ENCODE results near the gene TRPM5.

The TRPM5 gene

DNA sequence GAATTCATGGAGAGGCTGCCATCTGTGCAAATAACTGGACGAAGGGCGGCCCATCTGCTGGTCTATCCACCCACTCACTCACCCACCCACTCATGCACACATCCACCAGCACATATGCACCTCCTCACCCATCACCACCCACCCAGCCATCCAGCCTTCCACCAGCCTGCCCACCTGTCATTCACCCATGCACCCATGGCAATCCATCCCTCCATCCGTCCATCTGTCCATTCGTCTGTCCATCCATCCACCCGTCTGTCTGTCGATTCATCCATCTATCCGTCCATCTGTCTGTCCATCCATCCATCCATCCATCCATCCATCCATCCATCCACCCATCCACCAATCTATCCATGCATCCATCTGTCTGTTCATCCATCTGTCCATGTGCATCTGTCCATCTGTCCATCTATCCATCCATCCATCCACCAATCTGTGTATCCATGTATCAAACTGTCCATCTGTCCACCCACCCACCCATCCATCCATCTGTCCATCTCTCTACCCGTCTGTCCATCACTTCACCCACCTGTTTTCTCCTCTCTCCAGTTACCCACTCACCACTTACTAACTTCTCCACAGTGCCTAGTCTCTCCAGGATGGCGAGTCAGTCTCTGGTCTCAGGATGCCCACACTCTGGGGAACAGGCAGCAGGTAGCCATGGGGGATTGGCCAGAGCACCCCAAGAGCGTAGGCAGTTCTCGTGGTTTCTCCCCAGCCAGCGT lies 8.9 kb downstream of the TRPM5 start:
- no peak for DNase-seq

DNA sequence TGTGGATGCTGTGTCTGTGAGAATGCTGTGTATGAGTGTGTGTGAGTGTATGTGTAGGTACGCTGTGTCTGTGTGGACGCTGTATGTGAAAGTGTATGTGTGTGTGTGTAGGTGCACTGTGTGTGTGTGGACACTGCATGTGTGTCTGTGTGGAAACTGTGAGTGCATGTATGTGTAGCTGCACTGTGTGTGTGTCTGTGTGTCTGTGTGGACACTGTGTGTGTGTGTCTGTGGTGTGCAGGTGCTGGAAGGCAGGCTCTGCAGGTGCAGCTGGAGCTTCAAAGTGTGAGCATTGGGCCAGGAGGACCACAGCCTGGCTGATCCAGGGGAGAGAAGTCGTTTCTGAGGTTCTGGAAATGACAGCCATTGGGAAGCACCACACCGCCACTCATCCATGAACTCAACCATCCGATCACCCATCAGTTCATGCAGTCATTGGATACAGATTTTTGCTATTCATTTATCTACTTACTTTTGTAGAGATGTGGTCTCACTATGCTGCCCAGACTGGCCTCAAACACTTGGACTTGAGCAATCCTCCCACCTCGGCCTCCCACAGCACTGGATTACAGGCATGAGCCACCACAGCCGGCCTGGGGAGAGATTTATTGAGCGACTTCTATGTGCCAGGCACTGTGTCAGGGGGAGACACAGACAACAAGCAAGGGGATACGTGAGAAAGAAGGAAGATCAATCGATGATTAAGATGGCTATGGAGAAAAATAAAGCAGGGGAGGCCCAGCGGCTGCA lies 9.6 kb downstream of the TRPM5 start:
- no peak for DNase-seq

DNA sequence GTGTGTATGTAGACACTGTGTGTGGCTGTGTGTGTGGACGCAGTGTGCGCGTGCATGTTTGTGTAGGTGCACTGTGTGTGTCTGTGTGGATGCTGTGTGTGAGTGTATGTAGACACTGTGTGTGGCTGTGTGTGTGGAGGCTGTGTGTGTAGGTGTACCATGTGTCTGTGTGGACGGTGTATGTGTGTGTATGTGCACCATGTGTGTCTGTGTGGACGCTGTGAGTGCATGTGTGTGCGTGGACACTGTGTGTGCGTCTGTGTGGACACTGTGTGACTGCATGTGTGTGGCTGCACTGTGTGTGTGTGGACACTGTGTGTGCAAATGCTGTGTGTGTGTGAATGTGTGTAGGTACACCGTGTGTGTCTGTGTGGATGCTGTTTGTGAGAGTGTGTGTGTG lies 10.3 kb downstream of the TRPM5 start:
- no peak for DNase-seq

DNA sequence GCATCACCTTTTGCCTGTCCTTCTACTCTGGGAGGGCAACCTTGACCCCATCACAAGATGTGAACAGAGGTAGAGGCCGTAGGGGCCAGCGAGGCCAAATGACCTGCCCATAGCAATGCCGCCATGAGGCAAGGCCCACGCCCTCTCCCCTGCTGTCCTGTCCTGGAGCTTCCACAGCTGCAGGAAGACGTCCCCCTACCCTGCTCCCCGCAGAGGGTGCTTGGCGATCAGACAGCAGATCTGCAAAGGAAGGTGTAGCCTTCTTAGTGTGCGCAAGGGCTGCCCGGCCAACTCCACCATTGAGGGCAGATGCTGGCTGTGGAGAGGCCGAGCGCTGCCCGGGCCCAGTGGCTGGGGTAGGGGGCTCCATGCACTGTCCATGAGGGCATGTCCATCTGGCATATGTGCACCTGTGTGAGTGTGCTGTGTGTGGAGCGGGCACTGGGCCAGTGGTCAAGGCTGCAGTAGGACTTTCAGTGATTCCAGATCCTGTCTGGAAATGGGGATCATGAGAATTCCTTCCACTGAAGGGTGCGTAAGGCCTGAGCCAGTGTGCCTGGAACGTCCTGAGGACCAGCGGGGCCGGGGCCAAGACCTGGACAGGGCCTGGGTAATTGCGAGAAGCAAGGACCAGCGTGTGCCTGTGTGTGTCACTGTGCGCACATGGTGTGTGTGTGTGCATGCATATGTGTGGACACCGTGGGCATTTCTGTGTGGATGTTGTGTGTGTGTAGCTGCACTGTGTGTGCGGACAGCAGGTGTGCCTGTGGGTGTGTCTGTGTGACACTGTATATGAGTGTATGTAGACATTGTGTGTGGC lies 11.0 kb downstream of the TRPM5 start:
- no peak for DNase-seq

DNA sequence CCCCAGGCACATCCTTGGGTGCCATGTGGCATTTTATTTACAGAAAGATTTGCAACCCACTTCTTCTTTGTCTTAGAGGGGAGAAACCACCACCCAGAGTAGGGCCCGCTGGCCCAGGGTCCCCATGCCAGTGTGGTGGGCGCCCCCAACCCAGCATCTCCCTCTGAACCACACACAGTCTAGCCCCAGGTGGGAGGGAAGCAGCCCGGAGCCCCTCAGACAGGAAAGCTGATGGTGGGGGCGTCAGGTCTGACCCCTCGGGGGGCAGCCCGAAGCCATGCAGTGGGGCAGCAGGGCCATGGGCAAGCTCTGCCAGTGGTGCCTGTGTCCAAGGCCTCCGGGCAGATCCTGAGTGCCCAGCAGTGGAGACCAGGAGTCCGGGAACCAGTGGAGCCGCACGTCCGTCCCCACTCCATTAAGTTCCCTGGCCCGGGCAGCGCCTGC lies 11.7 kb downstream of the TRPM5 start:
- no peak for DNase-seq

DNA sequence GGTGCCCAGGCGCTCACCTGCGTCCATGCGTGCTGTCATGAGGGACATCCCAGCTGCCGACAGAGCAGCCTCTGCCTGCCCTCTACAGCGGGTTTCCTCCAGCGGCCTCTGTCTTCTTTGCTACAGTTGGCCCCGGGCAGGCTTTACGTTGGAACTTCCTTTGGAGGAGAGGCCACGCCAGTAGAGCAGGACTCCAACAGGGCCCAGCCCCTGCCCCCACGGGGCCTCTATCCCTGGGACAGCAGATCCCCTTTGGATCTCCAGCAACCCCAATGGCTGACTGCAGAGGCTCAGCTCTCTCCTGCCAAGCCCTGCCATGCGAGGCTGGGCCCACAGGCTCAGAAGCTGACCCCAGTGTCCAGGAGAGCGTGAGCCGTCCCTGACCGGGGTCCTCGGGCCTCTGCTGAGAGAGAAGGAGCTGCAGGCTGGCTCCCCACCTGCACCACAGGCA lies 12.1 kb downstream of the TRPM5 start:
- no peak for DNase-seq

DNA sequence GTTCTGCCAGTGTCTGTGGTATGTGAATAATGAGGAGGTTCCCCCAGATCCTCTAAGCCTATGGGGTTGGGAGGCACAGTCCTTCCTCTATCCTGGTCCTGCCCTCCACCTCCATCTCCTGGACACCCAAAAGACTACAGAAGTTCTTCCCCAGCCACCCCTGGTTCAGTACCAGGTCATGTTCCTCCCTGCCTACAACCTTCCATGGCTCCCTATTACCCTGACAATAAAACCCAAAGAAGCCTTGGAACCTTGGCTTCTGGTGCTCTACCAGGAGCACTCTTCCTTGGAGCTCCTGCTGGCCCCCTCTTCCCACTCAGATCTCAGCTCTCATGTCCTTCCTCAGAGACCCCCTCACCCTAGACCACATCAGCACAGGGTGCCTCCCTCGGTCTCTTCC lies 12.9 kb downstream of the TRPM5 start:
- DNase-seq, result no peak

DNA sequence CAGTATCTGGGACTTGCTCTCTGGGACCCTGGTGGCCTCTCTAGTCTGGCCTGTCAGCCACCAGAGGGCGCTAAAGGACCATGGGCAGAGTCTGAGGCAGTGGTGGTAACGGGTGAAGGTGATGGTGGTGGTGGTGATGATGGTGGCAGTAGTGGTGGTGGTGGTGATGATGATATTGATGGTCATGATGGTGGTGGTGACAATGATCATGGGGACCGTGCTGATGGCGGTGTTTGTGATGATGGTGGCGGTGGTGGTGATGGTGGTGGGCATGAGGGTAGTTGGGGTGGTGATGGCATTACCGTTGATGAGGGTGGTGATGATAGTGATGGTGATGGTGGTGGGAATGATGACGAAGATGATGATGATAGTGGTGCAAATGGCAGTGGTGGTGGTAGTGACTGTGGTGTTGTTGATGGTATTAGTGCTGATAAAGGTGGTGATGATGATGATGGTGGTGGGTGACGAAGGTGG lies 16.0 kb downstream of the TRPM5 start:
- DNase-seq, result no peak

DNA sequence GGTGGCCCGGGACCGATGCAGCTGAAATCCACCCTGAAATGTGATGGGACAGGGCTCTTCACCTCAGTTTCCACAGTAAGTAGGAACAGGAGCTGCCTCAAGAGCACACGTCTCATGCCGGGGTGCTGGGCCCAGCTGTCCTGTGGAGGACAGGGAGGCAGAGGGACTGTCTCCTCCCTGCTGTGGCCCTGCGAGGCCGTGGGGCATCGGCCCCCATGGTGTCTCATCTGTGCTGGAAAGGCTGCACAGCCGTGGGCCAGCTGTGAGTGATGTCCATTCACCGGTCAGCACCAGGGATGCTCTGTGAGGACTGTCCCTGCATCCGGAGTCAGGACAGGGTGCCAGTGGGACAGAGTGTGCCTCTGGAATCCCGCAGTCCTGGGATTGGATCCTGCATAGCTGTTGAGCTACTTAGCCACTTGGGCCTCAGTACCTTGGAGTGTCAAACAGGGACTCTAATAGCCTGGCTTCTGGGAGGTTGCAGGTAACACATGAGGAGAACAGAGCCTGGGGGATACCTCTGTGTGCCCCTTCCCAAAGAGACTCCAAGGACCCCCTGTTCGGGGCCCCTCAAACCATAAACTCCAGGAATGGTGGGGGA lies 16.5 kb downstream of the TRPM5 start:
- no peak for DNase-seq

DNA sequence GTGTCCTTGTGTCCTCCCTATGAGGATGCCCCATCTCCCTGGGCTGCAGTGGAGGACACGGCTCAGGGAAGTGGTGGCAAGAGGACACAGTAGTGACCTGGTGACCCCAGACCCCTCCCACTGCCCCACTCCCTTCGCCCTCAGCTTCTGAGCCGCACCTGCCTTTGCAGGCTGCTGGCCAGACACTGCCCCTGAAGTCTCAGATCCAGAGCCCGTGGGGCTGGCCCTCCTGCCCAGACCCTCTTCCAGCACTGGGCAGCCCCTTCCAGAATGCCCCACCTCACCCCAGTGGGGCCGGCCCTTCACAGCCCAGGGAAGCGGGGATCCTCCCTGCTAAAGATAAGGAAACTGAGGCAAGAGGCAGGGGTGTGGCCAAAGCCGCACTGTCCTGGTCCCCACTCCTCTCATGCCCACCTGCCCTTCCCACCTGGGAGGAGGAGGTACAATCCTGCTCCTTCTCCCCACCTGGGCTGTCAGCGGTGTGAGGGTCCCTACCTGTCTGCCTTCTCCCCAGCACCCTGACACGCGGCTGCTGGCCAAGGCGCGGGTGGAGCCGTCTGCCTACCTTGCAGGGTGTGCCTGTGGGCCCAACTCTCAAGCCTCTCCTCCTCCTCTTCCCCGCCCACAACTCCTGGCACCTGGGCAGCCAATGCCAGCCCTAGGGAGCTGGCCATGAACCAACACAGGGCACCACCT lies 17.3 kb downstream of the TRPM5 start:
- DNase-seq, result no peak

DNA sequence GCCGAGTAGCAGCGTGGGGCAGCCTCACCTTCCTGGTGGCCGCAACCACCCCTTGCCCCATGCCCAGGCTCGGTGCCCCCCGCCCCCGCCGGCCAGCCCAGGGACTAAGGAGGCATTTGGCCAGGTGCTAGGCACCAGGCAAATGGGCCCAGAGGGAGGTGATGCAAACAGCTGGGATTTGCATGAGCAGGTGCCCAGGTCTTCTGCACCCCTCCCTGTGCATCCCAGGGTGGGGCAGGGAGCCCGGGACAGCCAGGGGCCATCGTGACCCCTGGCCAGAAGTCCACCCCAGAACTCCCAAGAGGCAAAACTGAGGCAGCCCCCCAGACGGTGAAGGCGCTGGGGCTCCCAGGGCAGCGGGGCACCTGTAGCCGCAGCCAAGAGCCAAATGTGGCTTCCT lies 18.1 kb downstream of the TRPM5 start:
- no peak for DNase-seq

DNA sequence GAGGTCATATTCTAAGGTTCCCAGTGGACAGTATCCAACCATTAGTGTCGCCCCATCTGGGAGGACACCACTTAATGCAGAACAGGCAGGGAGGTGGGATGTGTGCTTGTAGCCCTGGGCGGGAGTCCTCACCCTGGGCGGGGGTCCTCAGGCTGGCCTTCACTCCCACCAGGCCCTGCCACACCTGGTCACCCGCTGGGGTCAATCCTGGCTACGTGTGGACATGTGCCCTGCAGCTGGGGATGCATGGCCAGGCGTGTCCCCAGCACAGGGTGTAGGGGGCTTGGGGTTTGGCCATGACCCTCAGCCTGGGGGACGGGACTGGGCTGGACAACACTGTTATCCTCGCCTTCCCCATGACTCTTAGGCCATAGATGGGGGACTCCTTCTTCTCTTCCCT lies 18.8 kb downstream of the TRPM5 start:
- DNase-seq, result no peak

DNA sequence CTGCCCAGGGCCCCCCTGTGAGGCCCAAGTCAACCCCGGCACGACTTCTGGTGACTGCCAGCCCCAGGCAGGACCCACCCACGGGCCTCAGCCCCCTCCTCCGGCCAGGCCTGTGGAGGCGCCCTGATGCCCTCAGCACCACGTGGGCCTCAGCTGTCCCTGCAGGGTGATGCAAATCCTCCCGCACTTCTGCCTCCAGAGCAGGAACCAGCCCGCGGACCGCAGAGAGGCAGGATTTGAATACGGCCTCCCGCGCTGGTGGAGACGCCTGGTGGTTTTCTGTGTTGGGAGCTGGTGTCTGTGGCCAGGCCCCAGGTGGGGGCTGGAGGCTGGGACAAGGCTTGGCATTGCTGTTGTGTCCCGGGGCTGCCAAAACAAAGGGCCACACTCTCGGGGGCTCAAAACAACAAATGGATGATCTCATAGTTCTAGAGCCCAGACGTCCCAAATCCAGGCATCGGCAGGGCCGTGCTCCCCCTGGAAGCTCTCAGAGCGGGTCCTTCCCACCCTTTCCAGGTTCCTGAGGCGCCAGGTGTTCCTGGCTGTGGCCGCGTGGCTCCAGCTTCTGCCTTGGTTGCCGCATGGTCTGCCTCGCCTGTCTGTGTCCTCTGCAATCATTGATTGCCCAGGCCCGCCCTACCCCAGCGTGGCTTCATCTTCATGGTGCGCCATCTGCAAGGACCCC lies 19.4 kb downstream of the TRPM5 start:
- DNase-seq, result no peak

DNA sequence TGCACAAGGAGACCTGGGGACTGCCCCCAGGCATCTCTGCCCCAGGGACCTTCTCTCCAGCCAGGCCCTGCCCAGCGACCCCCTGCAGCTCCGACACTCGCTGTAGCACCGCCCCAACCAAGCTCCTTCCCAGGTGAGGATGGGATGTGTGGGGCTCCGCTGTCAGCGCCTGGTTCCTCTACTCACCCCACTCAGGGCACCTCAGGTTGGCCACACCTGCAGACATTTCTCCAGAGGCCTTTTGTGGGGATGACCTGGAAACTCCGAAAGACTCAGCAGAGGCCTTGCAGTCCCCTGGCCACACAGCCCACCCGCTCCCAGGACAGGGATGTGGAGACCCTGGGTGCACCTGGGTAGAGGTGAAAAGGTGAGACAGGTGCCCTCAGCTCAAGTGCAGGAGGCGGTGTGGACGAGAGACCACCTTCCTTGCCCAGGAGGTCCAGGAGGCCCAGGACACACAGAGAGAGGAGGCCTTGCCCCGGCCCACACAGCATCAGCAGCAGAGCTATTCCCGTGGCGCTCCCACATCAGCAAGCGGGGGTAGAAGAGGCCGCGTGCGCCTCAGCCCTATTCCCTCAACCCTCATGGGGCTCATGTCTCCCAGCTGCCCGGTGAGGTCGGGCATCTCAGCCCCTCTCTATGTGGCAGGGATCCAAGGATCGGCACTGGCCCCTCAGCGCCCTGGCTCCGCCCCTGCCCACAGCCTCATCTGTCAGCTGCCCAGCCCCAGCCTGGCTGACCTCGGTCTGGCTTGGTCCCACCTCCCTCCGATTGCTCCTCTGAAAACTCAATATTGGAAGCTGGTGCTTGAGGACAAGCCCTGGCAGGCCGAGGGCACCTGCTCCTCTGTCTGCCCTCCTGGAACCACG lies 20.9 kb downstream of the TRPM5 start:
- DNase-seq, result no peak

DNA sequence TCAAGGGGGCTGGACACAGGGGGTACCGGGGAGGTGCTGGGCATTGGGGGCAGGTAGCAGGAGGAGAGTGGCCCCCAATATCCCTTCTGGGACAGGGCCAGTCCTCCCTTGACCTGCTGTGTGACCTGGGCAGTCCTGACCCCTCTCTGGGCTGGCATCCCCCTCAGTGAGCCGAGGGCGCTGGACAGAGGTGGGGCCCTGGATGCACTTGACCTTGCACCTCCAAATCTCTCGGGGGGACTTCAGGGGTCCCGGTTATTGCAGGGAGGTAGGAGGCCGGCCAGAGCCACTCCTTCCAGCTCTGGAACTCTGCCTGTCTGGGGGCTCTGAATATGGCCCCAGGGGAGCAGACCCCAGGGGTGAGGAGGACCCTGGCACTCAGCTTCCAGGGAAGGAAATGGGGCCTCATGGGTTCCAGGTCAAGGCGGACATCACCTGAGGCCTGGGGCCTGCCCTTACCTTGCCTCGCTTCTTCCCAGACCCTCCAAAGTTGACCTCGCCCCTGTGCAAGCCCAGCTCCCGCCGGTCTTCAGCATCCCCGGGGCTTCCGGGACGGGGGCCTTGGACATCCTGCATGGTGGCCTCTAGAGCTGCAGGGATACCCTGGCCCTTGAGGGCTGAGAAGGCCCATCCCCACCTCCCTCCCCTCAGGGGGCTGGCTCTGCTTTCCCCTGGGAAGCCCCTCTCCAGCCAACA lies 21.7 kb downstream of the TRPM5 start:
- DNase-seq, result no peak

DNA sequence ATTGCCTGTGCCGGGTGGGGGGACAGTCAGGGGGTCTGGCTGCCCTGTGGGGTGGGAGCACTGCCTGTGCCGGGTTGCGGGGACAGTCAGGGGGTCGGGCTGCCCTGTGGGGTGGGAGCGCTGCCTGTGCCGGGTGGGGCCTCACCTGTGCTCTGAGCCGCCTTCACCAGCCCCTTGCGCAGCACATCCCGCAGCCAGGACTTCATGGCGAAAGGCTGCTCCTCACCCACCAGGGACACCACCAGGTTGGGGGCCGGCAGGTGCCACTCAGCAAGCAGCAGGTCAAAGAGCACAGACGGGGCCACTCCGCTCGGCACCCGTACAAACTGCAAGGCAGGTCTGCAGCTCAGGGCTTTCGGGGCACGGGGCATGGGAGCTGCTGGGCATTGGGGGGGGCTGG lies 22.3 kb downstream of the TRPM5 start:
- DNase-seq, result no peak

DNA sequence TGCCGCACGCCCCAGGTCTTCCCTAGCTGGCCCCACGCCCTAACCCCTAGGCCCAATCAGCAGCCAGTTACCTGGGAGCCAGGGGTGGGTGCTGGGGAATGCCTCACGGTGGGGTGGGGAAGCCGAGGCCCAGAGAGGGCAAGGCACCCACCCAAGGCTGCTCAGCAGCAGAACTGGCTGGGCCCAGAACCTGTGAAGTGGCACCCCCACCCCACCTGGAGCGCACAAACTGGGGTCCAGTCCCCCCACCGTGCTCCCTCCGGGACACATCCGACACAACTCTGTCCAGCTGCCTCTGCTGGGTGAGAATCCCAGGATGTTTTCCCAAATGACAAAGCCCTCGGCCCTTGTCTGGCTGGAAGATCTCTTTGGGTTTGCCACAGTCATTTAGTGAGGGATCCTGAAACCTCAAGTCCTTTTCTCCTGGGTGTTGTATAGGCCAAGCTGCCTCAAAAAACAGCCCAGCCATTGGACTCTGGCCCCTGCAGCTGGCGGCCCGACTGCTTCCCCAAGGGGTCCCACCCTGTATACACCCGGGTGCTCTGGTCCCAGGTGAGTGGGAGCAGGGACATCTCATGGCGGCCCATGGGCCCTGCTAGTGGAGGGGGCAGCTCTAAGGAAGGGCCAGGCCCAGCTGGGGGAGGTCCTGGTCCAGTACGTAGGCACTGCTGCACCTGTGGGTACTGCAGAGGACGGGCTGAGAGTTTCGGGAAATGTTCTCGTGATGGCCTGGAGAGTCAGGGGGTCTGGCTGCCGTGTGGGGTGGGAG lies 22.9 kb downstream of the TRPM5 start:
- DNase-seq, result no peak

DNA sequence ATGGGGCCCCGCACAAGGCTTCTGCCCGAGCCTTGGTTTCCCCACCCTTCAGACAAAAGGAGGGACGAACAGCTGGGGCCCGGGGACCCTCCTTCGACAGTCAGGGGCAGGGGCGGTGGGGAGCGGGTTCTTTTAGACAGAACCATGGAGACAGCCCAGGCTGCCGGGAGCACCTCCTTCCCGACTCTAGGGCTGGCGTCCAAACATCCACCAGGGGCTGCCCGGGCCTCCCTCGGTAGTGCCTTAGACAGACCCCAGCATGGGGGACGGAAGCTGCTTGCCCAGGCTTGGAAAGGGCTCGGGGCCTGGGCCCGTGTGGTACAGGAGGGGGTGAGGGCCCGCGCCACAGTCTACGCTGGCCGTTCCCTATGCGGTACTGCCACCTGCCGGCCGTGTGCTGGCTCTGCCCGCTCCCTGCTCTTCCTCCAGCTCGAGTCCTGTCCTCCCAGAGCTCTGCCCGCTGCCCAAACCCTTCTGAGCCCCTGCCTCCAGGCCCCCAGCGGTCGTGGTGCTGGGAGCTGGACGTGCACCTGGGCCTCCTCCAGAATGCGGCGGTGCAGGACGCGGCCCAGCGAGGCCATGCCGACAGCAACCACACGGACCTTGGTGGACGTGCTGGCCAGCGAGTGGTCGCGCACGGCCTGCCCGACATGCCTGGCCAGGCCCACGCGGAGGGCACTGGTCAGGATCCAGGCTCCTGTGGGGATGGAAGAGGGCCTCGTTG lies 23.6 kb downstream of the TRPM5 start:
- DNase-seq, result no peak

Data from NCI-H187 treated with DMSO at 0.1 percent for 48 hours (cell line).